GM12878 (cell line): ENCODE data around the gene STARD13. TPM values are rescaled to one million over a fixed set of nuclear protein-coding genes. Genes with fewer than 3 reads are reported as not detected.
"Not testable (repeated sequence)": the region's sequence is repeated elsewhere in the genome, so short reads cannot be mapped to it uniquely, and the experiment has no call there.

Source experiments
- ATAC-seq: fragments of 200-7000 bp; cut with Tn5 transposase; 3 replicates; pipeline ENCODE4 v1.9.1; 2020; ENCODE audit warnings: mild to moderate bottlenecking, moderate library complexity
- BruUV-seq: library from RNA; stranded (reverse); fragments of 400-500 nt; replicated peaks from 2 replicates; lab custom pipeline; 2021; lab: Mats Ljungman, UMichigan
- CTCF ChIA-PET: fragments of 300-600 bp; sonication (Branson Sonifier 250); formaldehyde crosslinking; extraction: SDS; loops from one replicate; lab custom pipeline; 2021; ENCODE audit warnings: inconsistent platforms; lab: Yijun Ruan, JAX
- POLR2A ChIA-PET: fragments of 350-600 bp; formaldehyde crosslinking; extraction: SDS; loops from one replicate; lab custom pipeline; 2021; ENCODE audit warnings: inconsistent platforms; lab: Charles Lee
- RAD21 ChIA-PET: fragments of 300-600 bp; sonication (Branson Sonifier 250); formaldehyde crosslinking; loops from one replicate; lab custom pipeline; 2023; ENCODE audit warnings: antibody characterized with exemption; ENCODE audit not compliant: unreplicated experiment; lab: Charles Lee
- SMC1A ChIA-PET: fragments of 300-600 bp; sonication (Branson Sonifier 250); formaldehyde crosslinking; loops from one replicate; lab custom pipeline; 2023; ENCODE audit not compliant: unreplicated experiment, uncharacterized antibody; lab: Charles Lee
- DNase-seq: peaks from one replicate; pipeline ENCODE4 v3.0.0-alpha.2; 2011; ENCODE audit warnings: low read depth, low spot score
- FAIRE-seq: peaks from 3 replicates; lab custom pipeline; 2011; peaks lifted over from hg19 to GRCh38; lab: Jason Lieb, UNC
- H2AFZ ChIP-seq: 2 replicates; pipeline ENCODE4 v1.6.0; 2011; ENCODE audit warnings: low read depth, low read length, control low read depth; ENCODE audit not compliant: control insufficient read depth
- H3K27ac ChIP-seq: 2 replicates; pipeline ENCODE4 v1.5.1; 2011; ENCODE audit warnings: control low read depth; ENCODE audit not compliant: control insufficient read depth, insufficient read depth
- H3K27me3 ChIP-seq, 2 experiments: replicated peaks in 1 of 2; 2 replicates each; pipeline versions ENCODE4 v1.6.0 to v1.6.1; 2011; ENCODE audit warnings: low read length in 1 of 2; ENCODE audit not compliant: control insufficient read depth in 2 of 2, insufficient read depth in 2 of 2
- H3K36me3 ChIP-seq, 2 experiments: 2 replicates each; pipeline ENCODE4 v1.5.1; 2011; ENCODE audit warnings: low read length in 1 of 2; ENCODE audit not compliant: control insufficient read depth in 2 of 2, insufficient read depth in 2 of 2
- H3K4me1 ChIP-seq: 2 replicates; pipeline ENCODE4 v1.6.1; 2011; ENCODE audit warnings: mild to moderate bottlenecking, low read length, moderate library complexity, mixed read lengths; ENCODE audit not compliant: control insufficient read depth, insufficient read depth
- H3K4me2 ChIP-seq: 2 replicates; pipeline ENCODE4 v1.6.0; 2011; ENCODE audit warnings: control low read depth; ENCODE audit not compliant: control insufficient read depth, insufficient read depth
- H3K4me3 ChIP-seq: fragments of 200-600 bp; sonication (generic); 2 replicates; pipeline ENCODE4 v1.5.1; 2016
- H3K79me2 ChIP-seq: 2 replicates; pipeline ENCODE4 v1.6.0; 2011; ENCODE audit warnings: low read length; ENCODE audit not compliant: control insufficient read depth, insufficient read depth
- H3K9ac ChIP-seq: 2 replicates; pipeline ENCODE4 v1.8.0; 2011; ENCODE audit warnings: low read length, control low read depth, mixed read lengths; ENCODE audit not compliant: control insufficient read depth, insufficient read depth
- H3K9me3 ChIP-seq: replicated peaks from 3 replicates; pipeline ENCODE4 v1.5.1; 2011; ENCODE audit warnings: mild to moderate bottlenecking, low read length; ENCODE audit not compliant: control insufficient read depth, insufficient read depth
- H4K20me1 ChIP-seq: 2 replicates; pipeline ENCODE4 v1.6.0; 2011; ENCODE audit not compliant: control insufficient read depth, insufficient read depth
- CBFB ChIP-seq: IDR thresholded peaks from 2 replicates; pipeline ENCODE4 v1.6.1; 2016; ENCODE audit warnings: antibody characterized with exemption, low read depth
- HDGF ChIP-seq: fragments of 450-650 bp; IDR thresholded peaks from 2 replicates; pipeline ENCODE4 v1.6.1; 2016; ENCODE audit warnings: antibody characterized with exemption
- IKZF2 ChIP-seq, 2 experiments: fragments of 450-650 bp; IDR thresholded peaks; 2 replicates each; pipeline ENCODE4 v1.6.1; 2017; ENCODE audit warnings: mild to moderate bottlenecking in 2 of 2, moderate library complexity in 2 of 2
- LARP7 ChIP-seq: fragments of 450-650 bp; IDR thresholded peaks from 2 replicates; pipeline ENCODE4 v1.6.1; 2017; ENCODE audit warnings: mild to moderate bottlenecking
- POLR2AphosphoS5 ChIP-seq: IDR thresholded peaks from 2 replicates; pipeline ENCODE4 v1.6.1; 2011; ENCODE audit warnings: mild to moderate bottlenecking, low read length, inconsistent platforms
- RCOR1 ChIP-seq: conservative IDR thresholded peaks from 2 replicates; pipeline ENCODE4 v1.6.1; 2012; ENCODE audit warnings: low read depth, low read length, improper control_type of control experiment
- SIX5 ChIP-seq: IDR thresholded peaks from 2 replicates; pipeline ENCODE4 v1.6.1; 2011; ENCODE audit warnings: mild to moderate bottlenecking, low read depth, low read length, moderate library complexity; ENCODE audit not compliant: severe bottlenecking
- SREBF1 ChIP-seq: IDR thresholded peaks from 2 replicates; pipeline ENCODE4 v1.6.1; 2012; ENCODE audit warnings: mild to moderate bottlenecking, low read length
- STAT3 ChIP-seq: IDR thresholded peaks from 2 replicates; pipeline ENCODE4 v1.6.1; 2011; ENCODE audit warnings: low read depth, low read length, improper control_type of control experiment
- TCF12 ChIP-seq: IDR thresholded peaks from 2 replicates; pipeline ENCODE4 v1.6.1; 2011; ENCODE audit warnings: low read depth, mild to moderate bottlenecking, low read length
- WGBS: methylation state at CpG from one replicate; pipeline ENCODE4 v1.1.6; 2016; ENCODE audit warnings: low lambda C conversion rate; ENCODE audit not compliant: insufficient replicate concordance, insufficient coverage; ENCODE audit errors: missing lambda C conversion rate; 5-methylcytosine and 5-hydroxymethylcytosine counted together
- in situ Hi-C: fragments of 300-500 bp; cut with MboI; formaldehyde crosslinking; loops from 9 replicates; pipeline ENCODE4 v1.14.3; 2018; ENCODE audit warnings: mixed read lengths
- intact Hi-C: fragments of 100-400 bp; cut with micrococcal nuclease; formaldehyde crosslinking; loops from one replicate; pipeline ENCODE4 v1.14.2; 2022; ENCODE audit not compliant: unreplicated experiment
- polyA plus RNA-seq, 11 experiments: library from polyadenylated mRNA; depleted of rRNA in 4 of 11; unstranded in 6 of 11; stranded (reverse) in 5 of 11; fragments of >200 nt; fragmentation: Nextera tagmentation in 4 of 11; fragmentation: Illumina TruSeq in 1 of 11; extraction: Ambion mirVana in 4 of 11; extraction: Trizol in 1 of 11; gene quantifications; 1 replicate in 1 of 11; 2 replicates in 10 of 11; pipeline versions ENCODE4 v1.2.1 to v1.2.3, GENCODE V29; 2011 to 2016; ENCODE audit warnings: inconsistent platforms in 2 of 11, missing spikeins in 2 of 11, low read depth in 1 of 11
- total RNA-seq, 4 experiments: library from RNA; depleted of rRNA in 3 of 4; stranded (reverse); fragments of >200 nt in 3 of 4; fragmentation: Illumina TruSeq in 1 of 4; extraction: Trizol in 1 of 4; gene quantifications; 2 replicates each; pipeline versions ENCODE4 v1.2.1 to v1.2.3, GENCODE V29; 2013 to 2021
- TF ChIP-seq, protein P1 (sequence below): fragments of 450-650 bp; IDR thresholded peaks from 2 replicates; pipeline ENCODE4 v1.6.1; 2016; ENCODE audit warnings: mild to moderate bottlenecking, moderate library complexity, borderline replicate concordance
- TF ChIP-seq, protein P2 (sequence below): fragments of 450-650 bp; IDR thresholded peaks from 2 replicates; pipeline ENCODE4 v1.6.1; 2016; ENCODE audit warnings: mild to moderate bottlenecking

STARD13 gene
- total and polyA plus RNA-seq, 10 of the 15 experiments (the other 5 are each of a cell fraction or from before 2014, with no cell fraction given): 4.0 to 41.6 (median 10.1) TPM

DNA sequence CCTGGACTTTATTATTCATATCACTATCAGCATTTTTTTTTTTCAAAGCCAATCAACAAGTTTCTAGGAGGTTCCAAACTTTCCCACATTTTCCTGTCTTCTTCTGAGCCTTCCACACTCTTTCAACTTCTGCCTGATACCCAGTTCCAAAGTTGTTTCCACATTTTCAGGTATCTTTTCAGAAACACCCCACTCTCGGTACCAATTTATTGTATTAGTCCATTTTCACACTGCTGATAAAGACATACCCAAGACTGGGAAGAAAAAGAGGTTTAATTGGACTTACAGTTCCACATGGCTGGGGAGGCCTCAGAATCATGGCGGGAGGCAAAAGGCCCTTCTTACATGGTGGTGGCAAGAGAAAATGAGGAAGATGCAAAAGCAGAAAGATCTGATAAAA is 122.8 kb downstream of the STARD13 start:
- RAD21 ChIA-PET, H2AFZ ChIP-seq, DNase-seq, FAIRE-seq, ATAC-seq, H3K27me3 ChIP-seq, in situ Hi-C loops, H3K79me2 ChIP-seq, H3K9ac ChIP-seq, H3K4me2 ChIP-seq, H3K4me1 ChIP-seq, BruUV-seq, CTCF ChIA-PET, H4K20me1 ChIP-seq, H3K4me3 ChIP-seq, H3K27ac ChIP-seq, intact Hi-C loops, SMC1A ChIA-PET: not testable (repeated sequence)
- Histone ChIP-seq H3K9me3 (peaks cover 14% of the 10 kb centered on the region), H3K36me3 (peaks cover 5 to 11% of the 10 kb centered on the region in 2 experiments; a peak in 3 of 4 replicates)
- POLR2A ChIA-PET: interaction anchor here (0.6 kb wide), 1 partner anchor 527 kb away, joined by 3 read pairs; no protein-coding TSS in a partner anchor
- WGBS: 100% methylated on average over 2 of the region's 2 CpGs

DNA sequence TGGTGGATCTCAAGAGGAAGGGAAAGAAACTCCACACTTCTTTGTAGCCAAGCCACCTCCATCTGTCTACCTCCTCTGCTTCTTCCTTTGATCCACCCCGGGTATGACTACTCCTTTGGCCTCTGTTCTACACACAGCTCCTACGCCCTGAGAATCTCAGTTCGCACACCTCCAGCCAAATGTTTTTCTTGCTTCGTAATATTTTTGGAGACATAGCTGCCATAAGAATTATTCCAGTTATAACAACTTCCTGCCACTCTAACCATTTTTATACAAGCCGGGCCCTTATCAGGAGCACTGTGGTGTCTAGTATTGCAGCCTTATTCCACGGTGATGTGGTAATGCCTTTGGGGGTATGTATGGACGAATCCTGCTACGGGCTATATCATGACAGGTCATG is 126.7 kb downstream of the STARD13 start:
- Histone ChIP-seq H3K9ac (no peak overlapping the region), H3K27ac (no peak overlapping the region), H3K4me3 (no peak overlapping the region), H3K4me1 (no peaks in the 10 kb centered on the region), H4K20me1 (no peaks in the 10 kb centered on the region), H3K79me2 (no peaks in the 10 kb centered on the region), H3K4me2 (no peak overlapping the region), H3K27me3 (no peaks in the 10 kb centered on the region), H3K9me3 (peaks cover 12% of the 10 kb centered on the region), H3K36me3 (peaks cover 0 to 9% of the 10 kb centered on the region in 2 experiments; a peak in 3 of 4 replicates), H2AFZ (no peak overlapping the region)
- intact Hi-C loops (no loop called here), in situ Hi-C loops (no loop called here)
- FAIRE-seq (no peak), DNase-seq (no peak), ATAC-seq (no peak)
- SMC1A ChIA-PET: interaction anchor here (0.9 to 20.2 kb wide), 7 partner anchors 10 to 52 kb away, joined by 3 to 832 read pairs (median 4); no protein-coding TSS in a partner anchor
- 93% methylated on average over 8 of the region's 8 CpGs for WGBS
- BruUV-seq: no TSS peak
- RAD21 ChIA-PET: interaction anchor here (1.0 to 1.6 kb wide), 4 partner anchors 12 to 49 kb away, joined by 4 to 10 read pairs (median 4); no protein-coding TSS in a partner anchor
- POLR2A ChIA-PET: interaction anchor here (0.9 to 2.1 kb wide), 3 partner anchors 15 to 45 kb away, joined by 3 to 6 read pairs (median 4); no protein-coding TSS in a partner anchor
- CTCF ChIA-PET: interaction anchor here (1.9 kb wide), 1 partner anchor 10 kb away, joined by 10 read pairs; no protein-coding TSS in a partner anchor
- no peak for TF ChIP-seq IKZF2 (IDR thresholded peaks at IDR 0.05)
- no peak for TF ChIP-seq RCOR1
- no peak for TF ChIP-seq STAT3
- no peak for TF ChIP-seq TCF12
- TF ChIP-seq POLR2AphosphoS5: no peak
- no peak for TF ChIP-seq SIX5
- TF ChIP-seq HDGF: no peak
- TF ChIP-seq LARP7: no peak
- no peak for TF ChIP-seq CBFB
- TF ChIP-seq, protein P1, sequence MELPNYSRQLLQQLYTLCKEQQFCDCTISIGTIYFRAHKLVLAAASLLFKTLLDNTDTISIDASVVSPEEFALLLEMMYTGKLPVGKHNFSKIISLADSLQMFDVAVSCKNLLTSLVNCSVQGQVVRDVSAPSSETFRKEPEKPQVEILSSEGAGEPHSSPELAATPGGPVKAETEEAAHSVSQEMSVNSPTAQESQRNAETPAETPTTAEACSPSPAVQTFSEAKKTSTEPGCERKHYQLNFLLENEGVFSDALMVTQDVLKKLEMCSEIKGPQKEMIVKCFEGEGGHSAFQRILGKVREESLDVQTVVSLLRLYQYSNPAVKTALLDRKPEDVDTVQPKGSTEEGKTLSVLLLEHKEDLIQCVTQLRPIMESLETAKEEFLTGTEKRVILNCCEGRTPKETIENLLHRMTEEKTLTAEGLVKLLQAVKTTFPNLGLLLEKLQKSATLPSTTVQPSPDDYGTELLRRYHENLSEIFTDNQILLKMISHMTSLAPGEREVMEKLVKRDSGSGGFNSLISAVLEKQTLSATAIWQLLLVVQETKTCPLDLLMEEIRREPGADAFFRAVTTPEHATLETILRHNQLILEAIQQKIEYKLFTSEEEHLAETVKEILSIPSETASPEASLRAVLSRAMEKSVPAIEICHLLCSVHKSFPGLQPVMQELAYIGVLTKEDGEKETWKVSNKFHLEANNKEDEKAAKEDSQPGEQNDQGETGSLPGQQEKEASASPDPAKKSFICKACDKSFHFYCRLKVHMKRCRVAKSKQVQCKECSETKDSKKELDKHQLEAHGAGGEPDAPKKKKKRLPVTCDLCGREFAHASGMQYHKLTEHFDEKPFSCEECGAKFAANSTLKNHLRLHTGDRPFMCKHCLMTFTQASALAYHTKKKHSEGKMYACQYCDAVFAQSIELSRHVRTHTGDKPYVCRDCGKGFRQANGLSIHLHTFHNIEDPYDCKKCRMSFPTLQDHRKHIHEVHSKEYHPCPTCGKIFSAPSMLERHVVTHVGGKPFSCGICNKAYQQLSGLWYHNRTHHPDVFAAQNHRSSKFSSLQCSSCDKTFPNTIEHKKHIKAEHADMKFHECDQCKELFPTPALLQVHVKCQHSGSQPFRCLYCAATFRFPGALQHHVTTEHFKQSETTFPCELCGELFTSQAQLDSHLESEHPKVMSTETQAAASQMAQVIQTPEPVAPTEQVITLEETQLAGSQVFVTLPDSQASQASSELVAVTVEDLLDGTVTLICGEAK: no peak
- TF ChIP-seq, protein P2, sequence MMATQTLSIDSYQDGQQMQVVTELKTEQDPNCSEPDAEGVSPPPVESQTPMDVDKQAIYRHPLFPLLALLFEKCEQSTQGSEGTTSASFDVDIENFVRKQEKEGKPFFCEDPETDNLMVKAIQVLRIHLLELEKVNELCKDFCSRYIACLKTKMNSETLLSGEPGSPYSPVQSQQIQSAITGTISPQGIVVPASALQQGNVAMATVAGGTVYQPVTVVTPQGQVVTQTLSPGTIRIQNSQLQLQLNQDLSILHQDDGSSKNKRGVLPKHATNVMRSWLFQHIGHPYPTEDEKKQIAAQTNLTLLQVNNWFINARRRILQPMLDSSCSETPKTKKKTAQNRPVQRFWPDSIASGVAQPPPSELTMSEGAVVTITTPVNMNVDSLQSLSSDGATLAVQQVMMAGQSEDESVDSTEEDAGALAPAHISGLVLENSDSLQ: no peak
- no peak for TF ChIP-seq SREBF1
